Hematopoietic multipotent progenitor cell treated with erythropoietin and hydrocortisone succinate and interleukin-3 and kit ligand, for 8 days (in vitro differentiated cells): ENCODE results near the gene FNDC3A.
A peak's percentile ranks its signal among the peaks of the same experiment; 100 is the strongest.
"Not testable (repeated sequence)": the region's sequence is repeated elsewhere in the genome, so short reads cannot be mapped to it uniquely, and the experiment has no call there.

Source experiments
- DNase-seq: peaks from one replicate; pipeline ENCODE4 v3.0.0-alpha.2; 2015

The FNDC3A gene

DNA sequence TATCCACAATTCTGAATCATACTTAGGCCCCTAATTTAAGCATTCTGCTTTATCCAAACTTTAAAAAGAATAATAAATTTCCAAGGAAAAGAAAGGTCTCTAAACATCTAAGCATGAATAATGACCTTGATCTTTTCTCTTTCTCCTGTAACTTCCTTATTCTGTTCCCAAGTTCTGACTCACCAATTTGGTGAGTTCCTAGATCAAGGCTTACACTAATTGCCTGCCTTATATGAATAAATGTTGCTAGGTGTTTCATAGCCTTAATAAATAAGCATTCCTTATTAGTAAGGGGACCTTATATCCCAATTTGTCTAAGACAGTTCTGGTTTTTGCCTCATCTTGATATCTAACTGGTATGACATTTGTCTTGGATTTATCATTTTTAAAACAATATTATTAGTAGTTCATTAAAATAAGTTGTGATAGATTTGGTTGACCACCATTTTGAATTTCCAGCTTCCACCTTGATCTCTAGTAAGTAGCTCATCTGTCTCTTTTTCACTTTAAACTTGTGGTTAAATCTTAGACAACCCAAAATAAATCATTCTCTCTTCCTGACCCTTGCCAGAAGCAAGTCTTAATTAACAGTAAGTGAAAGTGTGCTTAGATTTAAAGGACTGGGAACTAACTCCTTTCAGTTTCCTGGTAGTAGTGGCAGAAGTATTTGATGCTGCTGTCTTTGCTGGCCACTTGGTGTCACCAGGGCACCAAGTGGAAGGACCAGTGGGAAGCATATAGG is 123.2 kb downstream of the FNDC3A start:
- DNase-seq = peak; percentile 50

DNA sequence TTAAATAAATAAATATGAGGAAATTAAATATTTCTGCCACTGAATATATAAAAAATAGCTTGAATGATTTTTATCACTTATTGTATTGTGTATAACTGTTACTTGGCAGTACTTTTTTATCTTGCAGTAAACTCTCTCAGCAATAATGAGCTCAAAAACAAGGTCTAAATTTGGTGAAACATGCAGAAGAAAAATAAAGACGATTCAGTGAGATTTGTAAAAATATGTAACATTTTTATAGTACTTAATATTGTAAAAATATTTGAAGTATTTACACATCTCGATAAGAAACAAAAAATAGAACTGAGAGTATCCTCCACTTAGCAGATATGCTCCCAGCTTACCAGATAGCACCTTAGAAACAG is 123.8 kb downstream of the FNDC3A start:
- DNase-seq = no peak

DNA sequence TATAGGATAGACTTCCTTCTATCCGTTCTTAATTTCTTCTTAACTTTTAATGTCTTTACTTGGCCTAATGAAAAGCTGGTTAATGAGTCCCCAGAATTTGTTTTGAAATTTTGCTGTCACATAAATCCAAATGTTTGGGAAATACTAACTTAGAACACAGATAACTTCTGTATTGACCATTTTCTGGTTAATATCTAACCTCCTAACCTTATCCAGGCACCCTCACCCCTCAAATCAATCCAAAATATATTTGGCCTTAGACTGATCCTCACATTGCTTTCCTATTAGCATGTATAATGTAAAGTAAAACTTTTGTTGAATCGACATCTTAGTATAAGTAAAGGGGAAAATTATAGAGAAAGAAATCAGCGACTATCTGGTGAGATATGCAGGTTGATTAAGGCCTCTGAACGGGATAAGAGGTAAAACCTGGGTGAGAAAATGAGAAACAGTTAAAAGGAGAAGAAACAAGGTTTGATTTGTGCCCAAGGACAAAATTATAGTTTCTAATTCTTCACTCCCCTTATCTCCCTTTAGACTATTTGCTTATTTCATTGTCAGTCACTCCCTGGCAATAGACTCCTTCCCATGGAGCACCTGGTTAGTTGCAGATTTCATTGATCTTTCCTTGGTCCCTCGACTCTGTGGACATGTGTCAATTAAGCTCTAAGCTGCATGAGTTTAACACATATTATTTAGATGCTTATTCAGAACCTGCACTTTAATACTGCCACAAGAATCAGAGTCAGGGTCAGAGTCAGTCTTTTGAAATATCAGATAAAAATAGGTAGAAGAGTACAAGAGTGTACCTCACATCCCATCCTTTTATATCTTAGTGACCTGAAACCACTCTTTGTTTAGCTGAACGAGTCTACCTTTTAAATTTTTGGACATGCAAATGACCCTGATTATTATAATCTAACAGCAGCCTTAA is 125.2 kb downstream of the FNDC3A start:
- no peak for DNase-seq

DNA sequence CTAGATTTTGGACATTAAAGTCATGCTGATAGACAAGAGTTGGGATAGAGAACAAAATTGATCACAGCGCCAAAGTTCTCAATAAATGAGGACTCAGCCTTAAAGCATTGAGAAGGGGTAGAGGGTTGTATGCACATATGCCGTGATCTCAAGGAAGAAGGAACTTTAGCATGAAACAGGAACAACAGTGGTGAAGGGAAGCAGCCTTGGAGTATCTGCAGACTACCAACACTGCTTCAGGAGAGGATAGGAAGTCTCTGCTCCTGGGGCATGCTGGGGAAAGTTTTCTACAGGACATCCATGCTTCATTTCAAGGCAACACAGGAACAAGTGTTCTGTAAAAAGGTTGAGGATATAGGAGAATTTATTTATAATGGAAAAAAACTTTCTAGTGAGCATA is 132.5 kb downstream of the FNDC3A start:
- no peak for DNase-seq

DNA sequence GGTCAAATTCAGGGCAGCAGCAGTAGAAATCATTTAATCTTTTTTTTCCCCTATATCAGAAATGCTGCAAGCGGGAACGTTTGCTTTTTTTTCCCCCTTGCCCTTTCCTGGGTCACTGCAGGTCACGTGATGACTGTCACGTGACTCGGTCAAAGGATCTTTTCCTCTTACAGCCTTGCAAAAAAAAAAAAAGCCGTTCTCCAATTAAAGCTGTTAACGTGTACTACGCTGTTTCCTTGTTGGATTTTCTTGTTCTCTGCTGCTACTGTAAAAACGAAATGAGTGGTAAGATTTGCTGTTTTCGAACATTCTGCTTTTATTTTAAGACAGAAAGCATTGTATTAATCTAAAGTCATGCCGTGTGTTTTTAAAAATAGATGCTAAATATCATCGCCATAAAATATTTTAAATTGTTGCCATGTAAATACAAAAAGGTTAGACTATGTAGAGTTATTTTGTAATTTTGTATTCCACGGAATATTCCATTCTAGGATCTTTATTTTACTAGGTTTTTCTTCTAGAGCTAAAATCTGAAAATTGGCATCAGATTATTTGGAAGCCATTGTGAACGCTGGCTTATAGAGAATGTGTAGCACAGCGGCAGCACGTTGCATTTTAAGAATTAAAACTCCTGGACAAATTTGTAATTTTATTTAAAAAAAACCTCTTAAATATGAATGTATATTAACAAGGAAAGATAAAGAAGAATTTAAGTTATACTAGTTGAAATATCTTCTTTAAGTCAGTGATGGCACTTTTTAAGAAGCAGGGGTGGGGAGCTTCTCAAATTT is 134.6 kb downstream of the FNDC3A start:
- DNase-seq = peak; percentile 96

DNA sequence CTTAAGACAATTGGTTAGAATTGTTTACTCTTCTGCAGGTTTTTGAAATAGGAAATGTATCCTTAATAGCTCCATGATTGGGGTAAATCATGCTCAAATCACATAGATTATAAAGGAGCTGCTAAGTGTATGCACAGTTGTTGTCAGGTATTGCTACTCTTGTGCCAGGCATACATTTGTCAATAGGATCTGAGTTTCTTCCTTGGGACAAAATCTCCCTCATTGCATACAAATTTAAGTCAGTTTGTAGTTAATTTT is 135.1 kb downstream of the FNDC3A start:
- DNase-seq = peak; percentile 31

DNA sequence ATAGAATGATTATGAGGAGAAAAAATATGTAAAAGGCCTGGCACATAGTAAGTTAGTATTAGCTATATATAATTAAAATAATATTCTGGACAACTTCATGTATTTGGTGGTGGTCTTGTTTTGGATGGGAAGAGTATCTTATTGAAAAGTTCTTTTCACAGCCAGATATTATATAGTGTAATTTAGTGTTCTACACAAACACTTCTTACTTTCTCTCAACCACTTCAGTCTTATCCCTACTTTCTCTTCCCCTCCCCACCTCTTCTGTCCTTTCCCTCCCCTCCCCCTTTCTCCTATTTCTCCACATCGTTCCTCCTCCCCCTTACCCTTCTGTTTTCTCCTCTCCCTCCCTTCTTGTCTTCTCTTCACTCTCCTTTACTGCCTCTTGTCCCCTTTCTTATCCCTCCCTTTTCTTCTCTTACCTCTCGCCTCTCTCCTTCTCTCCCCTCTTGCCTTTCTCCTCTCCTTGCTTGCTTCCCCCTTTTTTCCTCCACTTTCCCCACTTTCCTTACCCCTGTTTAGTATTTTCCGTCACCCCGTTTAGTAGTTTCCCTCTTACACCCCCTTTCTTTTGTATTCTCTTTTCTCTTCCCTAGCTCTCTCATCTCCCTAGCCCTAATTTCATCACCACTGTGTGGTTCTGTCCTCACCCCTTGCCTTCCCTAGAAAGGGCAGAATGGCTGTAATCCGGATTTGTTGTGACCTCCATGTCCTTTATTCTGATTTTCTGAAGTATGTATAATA is 137.2 kb downstream of the FNDC3A start:
- DNase-seq = no peak

DNA sequence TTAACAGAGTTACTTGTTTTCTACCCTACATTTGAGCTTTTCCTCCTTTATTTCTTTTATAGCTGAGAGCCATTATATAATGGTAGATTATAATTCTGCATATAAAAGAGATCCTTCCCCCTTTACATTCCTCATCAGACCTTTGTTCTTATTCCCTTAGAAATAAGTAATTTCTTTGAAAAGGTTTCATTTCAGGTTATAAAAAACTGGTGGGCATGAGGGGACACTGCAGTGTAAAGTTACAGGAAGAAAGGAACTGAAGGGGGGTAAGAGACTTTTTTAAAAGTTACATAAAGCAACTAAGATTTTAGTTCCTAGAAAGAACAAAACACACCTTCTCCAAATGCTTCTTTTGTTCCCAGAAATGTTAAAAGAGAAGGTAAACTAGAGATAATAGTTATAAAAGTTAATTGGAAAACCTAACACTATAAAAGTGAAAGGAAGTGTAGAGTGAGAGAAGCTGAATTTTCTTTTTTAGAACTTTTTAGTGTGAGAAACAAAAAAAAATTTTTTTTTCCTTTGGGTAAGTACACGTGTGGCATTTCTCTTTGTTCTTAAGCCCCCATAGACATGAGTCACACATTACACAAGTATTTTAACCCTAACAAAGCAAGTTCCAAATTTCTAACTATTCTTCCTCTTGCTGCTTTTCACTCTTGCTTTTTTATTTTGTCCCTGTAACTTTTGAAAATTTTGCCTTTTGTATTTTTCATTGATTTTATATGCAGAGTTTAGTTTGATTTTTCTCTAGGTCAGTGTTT is 138.0 kb downstream of the FNDC3A start:
- no peak for DNase-seq

DNA sequence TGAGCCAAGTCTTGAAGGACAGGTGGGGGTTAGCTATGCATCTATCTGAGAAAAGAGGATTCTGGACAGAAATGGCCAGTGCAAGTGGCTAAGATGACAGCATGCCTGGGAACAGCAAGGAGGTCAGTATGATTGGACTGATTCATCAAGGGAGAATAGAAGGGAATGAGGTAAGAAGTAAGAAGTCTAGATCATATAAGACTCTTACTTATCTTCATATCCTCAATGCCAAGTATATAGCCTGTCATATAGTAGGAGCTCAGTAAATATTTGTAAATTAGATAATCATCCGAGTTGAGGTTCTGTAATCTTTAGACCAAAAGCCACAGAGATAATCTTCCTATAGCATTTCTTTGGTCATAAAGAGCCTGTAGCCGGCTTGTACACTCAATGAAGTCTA is 141.2 kb downstream of the FNDC3A start:
- DNase-seq = no peak

DNA sequence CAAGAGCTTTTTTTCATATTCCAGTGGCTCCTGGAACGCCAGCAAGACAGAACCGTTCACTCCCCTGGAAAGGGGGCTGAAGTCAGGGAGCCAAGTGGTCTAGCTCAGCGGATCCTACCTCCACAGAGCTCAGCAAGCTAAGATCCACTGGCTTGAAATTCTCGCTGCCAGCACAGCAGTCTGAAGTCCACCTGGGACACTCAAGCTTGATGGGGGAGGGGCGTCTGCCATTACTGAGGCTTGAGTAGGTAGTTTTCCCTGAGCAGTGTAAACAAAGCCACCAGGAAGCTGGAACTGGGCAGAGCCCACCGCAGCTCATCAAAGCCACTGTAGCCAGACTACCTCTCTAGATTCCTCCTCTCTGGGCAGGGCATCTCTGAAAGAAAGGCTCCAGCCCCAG is 142.7 kb downstream of the FNDC3A start:
- not testable (repeated sequence) for DNase-seq

DNA sequence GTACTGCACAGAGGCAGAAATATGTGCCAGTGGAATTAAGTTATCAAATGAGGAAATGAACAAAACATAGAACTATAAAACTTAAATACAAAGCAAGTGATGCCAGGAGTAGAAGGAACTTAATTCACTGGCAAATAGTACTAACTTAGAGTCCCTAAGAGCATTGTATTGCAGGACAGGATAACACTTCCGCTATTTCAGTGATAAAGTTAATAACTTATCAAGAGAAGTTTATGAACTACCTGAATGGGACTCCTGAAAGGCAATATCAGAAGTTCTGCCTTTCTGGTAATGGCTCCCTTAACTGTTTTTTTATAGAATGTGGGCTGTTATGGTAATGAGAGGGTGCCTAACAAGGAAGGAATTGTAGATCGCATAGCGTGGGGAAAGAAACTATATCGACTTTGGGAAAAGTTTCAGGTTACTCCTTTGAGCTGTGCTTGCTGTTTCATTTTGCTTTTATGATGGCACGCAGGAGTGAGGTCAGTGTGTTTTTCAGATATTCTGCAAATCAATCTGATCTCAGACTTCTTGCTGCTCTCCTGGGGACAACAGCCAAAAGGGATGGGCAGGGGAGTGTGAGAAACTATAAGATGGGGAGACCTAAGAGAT is 149.1 kb downstream of the FNDC3A start:
- no peak for DNase-seq

DNA sequence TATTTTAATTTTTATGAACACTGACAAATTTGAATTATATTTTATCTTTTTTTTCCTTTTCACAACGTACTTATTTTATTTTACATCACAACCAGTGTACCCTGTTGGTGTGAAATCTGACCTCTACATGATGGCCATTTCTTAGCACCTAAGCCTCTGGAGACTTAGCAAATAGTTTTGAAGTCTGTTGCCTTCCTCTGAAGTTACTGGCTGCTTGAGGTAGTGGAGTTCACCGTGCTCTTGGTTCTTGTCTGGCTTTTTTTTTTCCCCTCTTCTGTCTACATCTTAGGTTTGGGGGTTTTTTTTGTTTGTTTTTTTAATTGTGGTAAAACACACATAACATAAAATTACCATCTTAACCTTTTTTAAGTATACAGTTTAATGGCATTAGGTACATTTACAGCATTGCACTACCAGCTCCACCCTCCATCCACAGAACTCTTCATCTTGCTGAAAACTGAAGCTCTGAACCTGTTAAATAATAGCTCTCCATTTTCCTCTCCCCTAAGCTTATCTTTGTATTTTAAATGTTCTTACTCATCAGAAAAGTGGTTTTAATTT is 150.3 kb downstream of the FNDC3A start:
- no peak for DNase-seq

DNA sequence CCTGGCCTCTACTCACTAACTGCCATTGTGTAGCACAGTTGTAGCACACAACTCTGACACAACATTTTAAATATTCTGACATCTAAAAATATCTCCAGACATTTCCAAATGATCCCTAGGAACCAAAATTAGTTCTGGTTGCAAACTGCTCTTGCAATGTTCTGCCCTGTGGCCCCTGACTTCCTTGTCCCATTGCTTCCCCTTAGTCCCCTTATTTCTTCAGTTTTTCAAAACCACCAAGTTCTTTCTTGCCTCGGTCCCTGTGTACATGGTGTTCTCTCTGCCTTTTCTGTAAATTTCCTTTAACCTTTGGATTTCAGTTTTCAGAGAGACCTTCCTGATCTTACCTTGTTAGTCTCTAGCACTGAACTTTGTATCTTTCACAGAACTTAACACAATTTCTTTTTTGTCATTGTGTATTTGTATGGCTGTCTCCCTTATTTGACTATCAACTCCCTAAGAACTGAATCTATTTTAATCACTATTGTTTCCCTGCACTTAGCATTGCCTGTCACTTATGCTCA is 156.8 kb downstream of the FNDC3A start:
- no peak for DNase-seq

DNA sequence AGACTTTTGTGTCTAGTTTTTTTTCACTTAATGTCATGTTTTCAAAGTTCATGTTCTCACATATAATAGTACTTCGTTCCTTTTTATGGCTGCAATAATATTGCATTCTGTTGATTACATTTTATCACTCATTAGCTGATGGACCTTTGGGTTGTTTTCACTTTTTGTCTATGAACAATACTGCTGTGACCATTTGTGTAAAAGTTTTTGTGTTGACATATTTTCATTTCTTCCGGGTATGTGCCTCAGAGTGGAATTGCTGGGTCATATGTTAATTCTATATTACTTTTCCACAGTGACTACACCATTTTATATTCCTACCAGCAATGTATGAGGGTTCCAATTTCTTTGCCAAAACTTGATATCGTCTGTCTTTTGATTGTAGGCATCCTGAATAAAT is 158.6 kb downstream of the FNDC3A start:
- DNase-seq = no peak

DNA sequence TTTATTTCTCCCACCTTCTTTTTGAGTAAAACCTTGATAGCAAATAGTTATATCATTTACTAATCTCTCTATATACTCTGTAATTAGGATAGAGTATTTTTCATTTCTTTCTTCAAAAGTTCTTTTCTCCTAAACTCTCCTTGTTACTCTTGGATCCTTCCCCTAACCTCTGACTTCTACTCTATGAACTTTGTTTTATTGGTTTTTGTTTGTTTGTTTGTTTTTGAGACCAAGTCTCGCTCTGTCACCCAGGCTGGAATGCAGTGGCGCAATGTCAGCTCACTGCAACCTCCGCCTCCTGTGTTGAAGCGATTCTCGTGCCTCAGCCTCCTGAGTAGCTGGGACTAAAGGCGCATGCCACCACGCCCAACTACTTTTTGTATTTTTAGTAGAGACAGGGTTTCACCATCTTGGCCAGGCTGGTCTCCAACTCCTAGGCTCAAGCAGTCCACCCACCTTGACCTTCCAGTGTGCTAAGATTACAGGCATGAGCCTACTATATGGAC is 161.5 kb downstream of the FNDC3A start:
- DNase-seq = not testable (repeated sequence)

DNA sequence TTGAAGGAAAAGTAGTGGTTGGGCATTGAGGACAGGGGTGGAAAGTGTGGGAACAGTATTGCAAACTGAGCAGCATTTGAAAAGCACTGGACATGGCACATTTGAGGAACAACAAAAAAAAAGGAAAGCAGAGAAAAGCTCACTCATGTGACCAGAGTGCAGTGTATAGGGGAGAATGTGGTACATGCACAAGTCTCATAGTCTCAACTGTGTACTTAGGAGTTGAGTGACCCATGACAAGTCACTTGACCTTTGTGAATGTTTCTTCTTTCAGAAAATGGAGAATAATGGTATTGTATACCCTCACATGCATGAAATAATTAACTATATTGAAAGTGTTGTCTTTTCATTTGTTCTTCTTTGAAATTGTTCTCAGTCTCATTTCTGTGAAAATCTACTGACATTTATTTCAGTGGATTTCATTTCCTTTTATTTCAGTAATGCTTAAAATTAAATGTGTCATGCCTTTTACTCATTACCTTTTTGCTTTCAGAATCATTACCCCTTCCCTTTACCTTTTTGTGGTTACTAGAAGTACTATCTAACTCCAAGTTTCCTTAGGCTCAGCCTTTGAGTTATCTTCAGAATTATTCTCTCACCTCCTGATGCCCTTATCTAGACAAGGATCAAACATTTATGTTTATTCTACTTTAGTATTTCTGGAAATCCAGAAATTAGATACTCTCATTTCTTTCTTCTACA is 165.3 kb downstream of the FNDC3A start:
- DNase-seq = no peak

DNA sequence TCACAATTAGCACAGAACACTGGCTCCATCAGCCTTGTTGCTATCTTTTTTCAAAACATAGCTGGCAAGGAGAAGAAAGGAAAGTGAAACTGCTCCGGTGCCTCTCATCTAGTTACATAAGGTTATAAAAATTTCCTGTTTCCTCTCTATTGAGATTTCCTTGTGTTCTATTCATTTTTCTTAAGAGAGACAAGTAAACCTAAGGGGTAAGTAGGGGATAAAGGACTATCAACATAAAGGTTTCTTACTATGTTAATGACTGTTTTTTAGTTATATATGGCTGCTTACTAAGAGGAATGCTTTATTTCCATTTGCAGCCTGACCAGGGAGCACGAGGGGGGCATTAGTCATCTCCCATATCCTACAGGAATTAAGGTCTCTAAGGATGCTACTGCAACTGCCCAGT is 171.2 kb downstream of the FNDC3A start:
- no peak for DNase-seq

DNA sequence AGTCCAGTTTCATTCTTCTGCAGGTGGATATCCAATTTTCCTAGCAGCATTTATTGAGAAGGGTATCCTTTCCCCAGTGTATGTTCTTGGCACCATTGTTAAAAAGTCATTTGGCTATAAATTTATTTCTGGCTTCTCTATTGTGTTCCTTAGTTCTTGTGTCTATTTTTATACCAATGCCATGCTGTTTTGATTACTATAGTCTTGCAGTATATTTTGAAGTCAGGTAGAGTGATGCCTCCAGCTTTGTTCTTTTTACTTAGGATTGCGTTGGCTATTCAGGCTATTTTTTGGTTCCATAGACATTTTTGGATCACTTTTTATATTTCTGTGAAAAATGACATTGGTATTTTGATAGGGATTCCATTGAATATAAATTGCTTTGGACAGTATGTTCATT is 172.7 kb downstream of the FNDC3A start:
- DNase-seq = no peak

DNA sequence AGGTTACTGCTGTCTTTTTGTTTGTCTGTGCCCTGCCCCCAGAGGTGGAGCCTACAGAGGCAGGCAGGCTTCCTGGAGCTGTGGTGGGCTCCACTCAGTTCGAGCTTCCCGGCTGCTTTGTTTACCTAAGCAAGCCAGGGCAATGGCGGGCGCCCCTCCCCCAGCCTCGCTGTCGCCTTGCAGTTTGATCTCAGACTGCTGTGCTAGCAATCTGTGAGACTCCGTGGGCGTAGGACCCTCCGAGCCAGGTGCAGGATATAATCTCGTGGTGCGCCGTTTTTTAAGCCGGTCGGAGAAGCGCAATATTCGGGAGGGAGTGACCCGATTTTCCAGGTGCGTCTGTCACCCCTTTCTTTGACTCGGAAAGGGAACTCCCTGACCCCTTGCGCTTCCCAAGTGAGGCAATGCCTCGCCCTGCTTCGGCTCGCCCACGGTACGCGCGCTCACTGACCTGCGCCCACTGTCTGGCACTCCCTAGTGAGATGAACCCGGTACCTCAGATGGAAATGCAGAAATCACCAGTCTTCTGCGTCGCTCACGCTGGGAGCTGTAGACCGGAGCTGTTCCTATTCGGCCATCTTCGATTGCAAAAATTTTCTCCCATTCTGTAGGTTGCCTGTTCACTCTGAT is 182.4 kb downstream of the FNDC3A start:
- DNase-seq = not testable (repeated sequence)

DNA sequence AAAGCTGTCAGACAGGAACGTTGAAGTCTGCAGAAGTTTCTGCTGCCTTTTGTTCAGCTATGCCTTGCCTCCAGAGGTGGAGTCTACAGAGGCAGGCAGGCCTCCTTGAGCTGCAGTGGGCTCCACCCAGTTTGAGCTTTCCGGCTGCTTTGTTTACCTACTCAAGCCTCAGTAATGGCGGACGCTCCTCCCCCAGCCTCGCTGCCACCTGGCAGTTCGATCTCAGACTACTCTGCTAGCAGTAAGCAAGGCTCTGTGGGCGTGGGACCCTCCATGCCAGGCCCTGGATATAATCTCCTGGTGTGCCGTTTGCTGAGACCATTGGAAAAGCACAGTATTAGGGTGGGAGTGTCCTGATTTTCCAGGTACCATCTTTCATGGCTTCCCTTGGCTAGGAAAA is 187.4 kb downstream of the FNDC3A start:
- not testable (repeated sequence) for DNase-seq
